ENCODE data around the gene ABCA7. TPM values are rescaled to one million over a fixed set of nuclear protein-coding genes. Genes with fewer than 3 reads are reported as not detected.

The ABCA7 gene
- total and polyA plus RNA-seq, 2 of the 13 experiments (the other 11 are each of a cell fraction or from before 2014, with no cell fraction given), result 4.4 to 32.4 TPM

- TF ChIP-seq NONO (IDR thresholded peaks at IDR 0.05) (no peak), NONO (CRISPR knock-in tag; conservative IDR thresholded peaks at IDR 0.05) (peak; percentile 88), SCMH1 (CRISPR knock-in tag; IDR thresholded peaks at IDR 0.05; ENCODE audit: borderline replicate concordance) (no peak), DDIT3 (CRISPR knock-in tag; IDR thresholded peaks at IDR 0.05) (no peak), AKNA (CRISPR knock-in tag; IDR thresholded peaks at IDR 0.05; ENCODE audit: borderline replicate concordance) (no peak), ZBTB25 (CRISPR knock-in tag; IDR thresholded peaks at IDR 0.05) (peak; percentile 78), SAP130 (CRISPR knock-in tag; IDR thresholded peaks at IDR 0.05; ENCODE audit: low read depth) (peak; percentile 96), TRIM24 (CRISPR knock-in tag; IDR thresholded peaks at IDR 0.05) (no peak), DMAP1 (CRISPR knock-in tag; IDR thresholded peaks at IDR 0.05) (peak; percentile 82), CSRNP2 (CRISPR knock-in tag; conservative IDR thresholded peaks at IDR 0.05; ENCODE audit: low read depth) (no peak), PAWR (CRISPR knock-in tag; IDR thresholded peaks at IDR 0.05; ENCODE audit: borderline replicate concordance) (no peak), ZNF512 (CRISPR knock-in tag; IDR thresholded peaks at IDR 0.05) (no peak), TAF1 (CRISPR knock-in tag; IDR thresholded peaks at IDR 0.05) (peak; percentile 69), ZNF564 (CRISPR knock-in tag; IDR thresholded peaks at IDR 0.05) (no peak), HMG20B (CRISPR knock-in tag; conservative IDR thresholded peaks at IDR 0.05) (no peak), ZNF841 (CRISPR knock-in tag; IDR thresholded peaks at IDR 0.05; ENCODE audit: borderline replicate concordance) (no peak), POLR2AphosphoS5 (IDR thresholded peaks at IDR 0.05; ENCODE audit: low read depth, low read length) (peak; percentile 64), NPAS2 (CRISPR knock-in tag; IDR thresholded peaks at IDR 0.05; ENCODE audit: borderline replicate concordance) (no peak), ZFY (CRISPR knock-in tag; IDR thresholded peaks at IDR 0.05) (peak; percentile 49), ZNF75D (CRISPR knock-in tag; IDR thresholded peaks at IDR 0.05; ENCODE audit: borderline replicate concordance) (no peak), RCOR2 (CRISPR knock-in tag; IDR thresholded peaks at IDR 0.05) (0 out of 2 replicates have a peak, but pooled peaks have one; percentile 21)
Observed at GRCh38 chr19:1113030-1113985, 73.4 kb downstream of the ABCA7 start (continued).

Data from HepG2 (cell line).